GM10248 (cell line): ENCODE data around the gene SORBS2.

Experiments used
- CTCF ChIA-PET: fragments of 300-600 bp; sonication (Branson Sonifier 250); formaldehyde crosslinking; extraction: SDS; loops from one replicate; lab custom pipeline; 2021; ENCODE audit warnings: antibody characterized with exemption; lab: Yijun Ruan, JAX
- POLR2A ChIA-PET: fragments of 350-650 bp; sonication (Branson Sonifier 250); formaldehyde crosslinking; extraction: SDS; loops from one replicate; lab custom pipeline; 2020; ENCODE audit warnings: antibody characterized with exemption; lab: Yijun Ruan, JAX
- DNase-seq: peaks from one replicate; pipeline ENCODE4 v3.0.0; 2012; ENCODE audit errors: extremely low spot score
- CTCF ChIP-seq: IDR thresholded peaks from 2 replicates; pipeline ENCODE4 v1.5.1; 2012; ENCODE audit warnings: mild to moderate bottlenecking, low read depth; ENCODE audit errors: extremely low read depth, missing control alignments, control extremely low read depth

SORBS2 gene

GRCh38 chr4:185809121-185809520, 2.9 kb downstream of the SORBS2 start:
- POLR2A ChIA-PET: no interaction called here
- CTCF ChIA-PET: no interaction called here
- DNase-seq: no peak
- TF ChIP-seq CTCF: no peak

DNA sequence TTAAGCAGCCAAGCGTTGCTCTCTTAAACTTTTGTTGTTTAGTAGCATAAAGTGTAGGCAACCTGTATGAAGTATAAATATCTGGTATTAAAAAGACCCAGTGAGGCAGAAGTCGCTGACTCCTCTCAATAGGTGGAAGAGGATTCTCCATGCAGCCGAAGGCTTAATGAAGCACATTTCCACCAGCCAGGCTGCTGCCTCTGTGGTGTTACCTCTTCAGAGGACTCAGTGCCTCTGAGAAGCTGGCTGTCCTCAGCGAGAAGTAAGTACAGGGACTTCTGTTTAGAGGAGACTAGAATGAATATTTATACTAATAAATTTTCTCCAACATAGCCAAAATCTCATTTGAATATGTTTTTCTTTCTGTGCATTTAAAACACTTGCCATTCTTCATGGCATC, 6.0 kb downstream of the SORBS2 start:
- no peak for TF ChIP-seq CTCF
- DNase-seq: no peak
- CTCF ChIA-PET: no interaction called here
- POLR2A ChIA-PET: no interaction called here

DNA sequence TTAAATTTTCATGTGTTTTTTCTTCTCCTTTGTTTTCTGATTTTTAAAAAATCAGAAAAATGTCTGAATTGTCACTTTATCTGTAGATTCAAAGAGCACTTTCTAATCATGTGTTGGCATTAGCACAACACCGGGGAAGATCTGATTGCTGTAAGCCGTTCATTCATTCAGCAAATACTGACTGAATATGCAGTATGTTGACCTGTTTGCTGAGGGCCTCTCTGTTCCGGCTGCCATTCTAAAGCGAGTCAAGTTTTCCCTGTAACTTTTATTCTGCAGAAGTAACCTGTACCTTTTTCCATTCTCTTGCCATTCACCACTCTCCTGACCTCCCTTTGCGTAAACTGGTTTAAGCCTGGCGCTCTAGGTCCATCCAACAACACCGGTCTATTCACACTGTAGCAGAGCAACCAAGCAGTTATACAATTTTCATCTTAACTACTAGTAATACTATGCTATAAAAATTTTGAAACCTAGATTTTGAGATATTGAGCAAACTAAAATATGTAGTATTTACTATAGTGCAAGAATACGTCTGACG, 6.7 kb downstream of the SORBS2 start:
- CTCF ChIA-PET: no interaction called here
- POLR2A ChIA-PET: no interaction called here
- DNase-seq: no peak
- TF ChIP-seq CTCF: no peak

DNA sequence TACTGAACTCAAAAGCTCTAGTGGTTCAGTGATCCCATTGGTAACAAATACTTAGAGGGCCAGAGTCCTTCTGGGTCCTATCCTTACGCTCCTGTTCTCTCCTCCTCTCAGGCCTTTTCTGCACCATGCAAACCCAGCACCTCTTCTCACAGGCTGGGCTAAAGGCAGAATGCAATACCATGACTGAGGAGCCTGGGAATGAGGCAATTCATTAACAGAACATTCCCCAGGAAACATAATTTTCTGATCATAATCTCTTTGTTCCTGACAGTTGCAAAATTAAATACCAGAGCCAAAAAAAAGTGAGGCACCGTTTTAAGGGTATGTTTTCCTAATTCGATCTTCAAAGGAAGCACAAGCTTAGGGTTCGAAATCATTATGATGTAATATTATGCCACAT, 9.0 kb downstream of the SORBS2 start:
- CTCF ChIA-PET: no interaction called here
- DNase-seq: no peak
- no peak for TF ChIP-seq CTCF
- POLR2A ChIA-PET: no interaction called here

DNA sequence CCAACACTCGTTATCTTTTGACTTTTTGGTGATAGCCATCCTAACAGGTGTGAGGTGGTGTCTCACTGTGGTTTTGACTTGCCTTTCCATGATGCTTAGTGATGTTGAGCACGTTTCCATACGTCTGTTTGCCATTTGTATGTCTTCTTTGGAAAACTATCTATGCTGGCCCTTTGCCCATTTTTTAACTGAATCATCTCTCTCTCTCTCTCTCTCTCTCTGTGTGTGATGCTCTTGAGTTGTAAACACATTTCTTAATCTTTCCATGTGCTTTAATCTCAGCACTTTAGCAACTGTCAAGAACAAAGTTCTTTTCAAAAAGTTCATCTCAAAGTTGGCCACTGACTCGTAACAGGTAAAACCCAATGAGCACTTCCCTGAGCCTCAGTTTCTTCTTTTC, 10.5 kb downstream of the SORBS2 start:
- TF ChIP-seq CTCF: no peak
- CTCF ChIA-PET: no interaction called here

DNA sequence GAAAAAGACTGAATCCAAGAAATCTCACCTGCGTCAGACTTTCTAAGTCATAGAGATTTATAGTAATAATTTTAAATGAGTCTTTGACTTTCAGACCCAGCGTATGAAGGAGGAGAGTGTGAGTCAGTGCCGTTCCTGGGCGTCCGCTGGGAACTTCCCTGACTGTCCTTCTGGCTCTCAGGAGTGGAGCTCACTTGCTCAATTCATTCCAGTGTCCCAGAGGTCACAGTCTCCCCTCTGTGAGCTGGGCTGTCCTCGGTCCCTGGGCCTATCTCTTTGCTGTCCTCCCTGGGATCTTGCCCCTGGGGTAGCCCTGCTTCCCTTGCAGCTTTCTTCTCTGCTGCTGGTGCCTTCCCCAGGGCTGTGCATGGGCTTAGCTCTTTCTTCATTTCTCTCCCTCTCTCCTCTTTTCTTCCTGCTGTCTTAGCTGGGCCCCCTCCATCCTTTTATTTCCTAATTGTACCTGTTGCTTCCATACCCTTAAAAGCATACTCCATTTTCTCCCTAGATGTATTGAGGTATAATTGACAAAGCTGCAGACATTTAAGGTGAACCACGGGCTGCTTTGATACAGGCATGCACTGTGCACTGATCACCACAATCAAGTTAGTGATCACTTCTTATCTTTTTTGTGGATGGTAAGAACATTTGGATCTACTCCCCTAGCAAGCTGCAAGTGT, 11.6 kb downstream of the SORBS2 start:
- DNase-seq: no peak
- ChIA-PET POLR2A (no interaction called here), CTCF (no interaction called here)
- TF ChIP-seq CTCF: no peak

More for the DNA sequence above, 10.5 kb downstream of the SORBS2 start:
- POLR2A ChIA-PET: no interaction called here
- DNase-seq: no peak
